Fibroblast of pulmonary artery (primary cell): Measurements from ENCODE around the gene MCRIP2.

ENCODE experiments used
- DNase-seq: peaks from one replicate; pipeline ENCODE4 v3.0.0-alpha.2; 2010; ENCODE audit warnings: low read depth
- H3K4me3 ChIP-seq: replicated peaks from 2 replicates; pipeline ENCODE4 v1.5.1; 2011; ENCODE audit warnings: low read depth, mild to moderate bottlenecking, control low read depth, low read length, moderate library complexity
- CTCF ChIP-seq: IDR thresholded peaks from 2 replicates; pipeline ENCODE4 v1.5.1; 2011; ENCODE audit warnings: mild to moderate bottlenecking, control low read depth, low read length, inconsistent platforms; ENCODE audit errors: missing control alignments

MCRIP2 gene

DNA sequence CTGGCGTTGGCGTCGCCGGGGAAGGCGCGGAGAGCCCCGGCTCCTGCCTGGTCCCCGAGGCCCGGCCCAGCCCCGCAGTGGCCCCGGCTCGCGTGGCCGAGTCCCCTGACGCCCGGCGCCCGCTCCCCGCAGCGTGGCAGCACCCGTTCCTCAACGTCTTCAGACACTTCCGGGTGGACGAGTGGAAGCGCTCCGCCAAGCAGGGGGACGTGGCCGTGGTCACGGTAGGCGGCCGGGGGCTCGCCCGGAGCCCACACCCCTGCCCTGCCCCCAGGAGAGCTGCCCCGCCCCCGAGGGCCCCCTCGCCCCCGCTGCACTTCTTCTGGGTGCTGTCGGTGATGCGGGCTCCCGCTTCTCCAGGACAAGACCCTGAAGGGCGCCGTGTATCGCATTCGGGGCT lies 8.0 kb downstream of the MCRIP2 start:
- no peak for TF ChIP-seq CTCF
- peak overlapping the region; percentile 67 for H3K4me3 ChIP-seq
- DNase-seq = no peak

GRCh38 chr16:651844-652243 lies 10.2 kb downstream of the MCRIP2 start:
- H3K4me3 ChIP-seq = no peak overlapping the region
- no peak for DNase-seq
- no peak for TF ChIP-seq CTCF

DNA sequence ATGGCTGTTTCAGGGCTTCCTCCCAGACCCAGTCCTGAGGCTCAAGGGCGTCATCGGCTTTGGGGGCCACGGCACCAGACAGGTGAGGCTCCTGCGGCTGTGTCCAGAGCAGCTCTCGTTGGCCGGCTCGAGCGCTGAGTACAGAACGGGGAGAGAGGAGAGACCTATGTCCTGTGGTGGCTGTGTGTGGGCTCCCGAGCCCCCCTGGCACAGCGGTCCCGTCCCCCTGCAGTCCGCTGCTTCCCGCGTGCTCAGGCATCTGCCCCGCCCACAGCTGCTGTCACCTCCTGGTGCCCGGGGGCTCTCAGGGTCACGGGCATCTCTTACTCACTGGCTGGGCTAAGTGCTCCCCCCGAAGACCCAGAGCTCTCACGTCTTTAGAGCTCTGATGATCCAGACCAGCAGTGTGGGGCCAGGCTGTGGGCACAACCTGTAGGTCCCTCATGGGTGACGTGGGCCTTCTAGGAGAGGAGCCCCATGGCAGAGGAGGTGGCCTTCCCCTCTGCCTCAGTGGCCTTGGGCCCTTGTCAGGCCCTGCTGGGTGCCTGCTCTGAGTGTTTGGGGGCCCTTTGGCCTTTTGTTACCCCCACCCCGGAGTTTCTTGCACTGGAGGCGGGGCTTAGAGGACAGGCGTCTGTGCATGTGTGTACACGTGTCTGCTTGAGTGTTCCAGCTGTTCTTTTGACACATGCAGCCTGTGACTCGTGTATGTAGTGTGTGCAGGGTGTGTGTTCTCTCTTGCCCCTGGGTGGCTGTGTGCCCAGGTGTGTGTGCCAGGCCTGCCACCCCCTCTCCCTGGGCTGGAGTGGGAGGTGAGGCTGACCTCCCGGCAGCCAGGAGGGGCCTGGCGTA lies 11.1 kb downstream of the MCRIP2 start:
- TF ChIP-seq CTCF = no peak
- H3K4me3 ChIP-seq = no peak overlapping the region
- DNase-seq = no peak

GRCh38 chr16:654034-654433 lies 12.4 kb downstream of the MCRIP2 start:
- no peak for TF ChIP-seq CTCF
- DNase-seq = no peak
- H3K4me3 ChIP-seq = no peak overlapping the region

GRCh38 chr16:657487-657886 lies 15.9 kb downstream of the MCRIP2 start:
- no peak overlapping the region for H3K4me3 ChIP-seq

GRCh38 chr16:658679-659571 lies 17.3 kb downstream of the MCRIP2 start:
- TF ChIP-seq CTCF = no peak
- no peak for DNase-seq
- H3K4me3 ChIP-seq = no peak overlapping the region

More at GRCh38 chr16:657487-657886, 15.9 kb downstream of the MCRIP2 start:
- no peak for DNase-seq
- TF ChIP-seq CTCF = no peak
